Prostate gland (tissue), 2 donors: Measurements from ENCODE around the gene ZBTB7C. TPM values are rescaled to one million over a fixed set of nuclear protein-coding genes. Genes with fewer than 3 reads are reported as not detected.
A peak's percentile ranks its signal among the peaks of the same experiment; 100 is the strongest.

Experiments
- DNase-seq: peaks from one replicate; pipeline ENCODE4 v3.0.0-alpha.2; 2019; ENCODE audit warnings: low spot score
- H3K27ac ChIP-seq, 2 donors: fragments of 200-600 bp; sonication (generic); 2 replicates each; pipeline ENCODE4 v1.5.1; 2017 to 2019
- H3K27me3 ChIP-seq: fragments of 200-600 bp; sonication (generic); replicated peaks from 2 replicates; pipeline ENCODE4 v1.5.1; 2019; ENCODE audit not compliant: insufficient read depth
- H3K36me3 ChIP-seq, 2 donors: fragments of 200-600 bp; sonication (generic); 1 replicate in 1 of 2; 2 replicates in 1 of 2; pipeline versions ENCODE4 v1.5.1 to v1.8.1; 2017 to 2019
- H3K4me1 ChIP-seq: fragments of 200-600 bp; sonication (generic); replicated peaks from 2 replicates; pipeline ENCODE4 v1.5.1; 2019
- H3K4me3 ChIP-seq, 2 donors: fragments of 200-600 bp; sonication (generic); 2 replicates each; pipeline ENCODE4 v1.5.1; 2017 to 2019
- H3K9me3 ChIP-seq: fragments of 200-600 bp; sonication (generic); 2 replicates; pipeline ENCODE4 v1.5.1; 2017
- CTCF ChIP-seq, 4 experiments: fragments of 200-600 bp in 2 of 4; fragments of 450-650 bp in 2 of 4; sonication (generic) in 2 of 4; IDR thresholded peaks; 1 replicate in 3 of 4; 2 replicates in 1 of 4; pipeline ENCODE4 v1.5.1; 2016 to 2019; ENCODE audit warnings: antibody characterized with exemption in 4 of 4, mild to moderate bottlenecking in 2 of 4, moderate library complexity in 2 of 4
- POLR2A ChIP-seq: fragments of 450-650 bp; IDR thresholded peaks from one replicate; pipeline ENCODE4 v1.6.1; 2016; ENCODE audit warnings: antibody characterized with exemption, mild to moderate bottlenecking
- POLR2AphosphoS5 ChIP-seq: sonication (generic); formaldehyde crosslinking; IDR thresholded peaks from one replicate; pipeline ENCODE4 v1.6.1; 2017; ENCODE audit warnings: antibody characterized with exemption
- WGBS: methylation state at CpG from one replicate; pipeline ENCODE4 v1.1.5; 2018; 5-methylcytosine and 5-hydroxymethylcytosine counted together
- intact Hi-C: fragments of 100-400 bp; cut with DNase I; formaldehyde crosslinking; loops from one replicate; pipeline ENCODE4 v1.14.2; 2022
- total RNA-seq, 2 donors: library from RNA; depleted of rRNA; stranded (reverse); fragments of >200 nt; gene quantifications; one replicate each; pipeline ENCODE4 v1.1.0, GENCODE V29; 2016

Gene ZBTB7C
- total RNA-seq, 2 donors from 2014 or later: 14.7 to 48.9 TPM

GRCh38 chr18:48213791-48214190 is 195.4 kb downstream of the ZBTB7C start:
- Histone ChIP-seq H3K27me3 (no peaks in the 10 kb centered on the region), H3K4me1 (no peaks in the 10 kb centered on the region), H3K4me3 (no peak overlapping the region), H3K9me3 (no peaks in the 10 kb centered on the region), H3K36me3 (no peaks in the 10 kb centered on the region), H3K27ac (no peak overlapping the region)
- intact Hi-C loops: no loop called here
- 88% methylated on average over 9 of the region's 9 CpGs for WGBS
- no peak for DNase-seq
- TF ChIP-seq POLR2AphosphoS5: no peak

GRCh38 chr18:48208432-48209140 is 200.6 kb downstream of the ZBTB7C start:
- Histone ChIP-seq H3K4me3 (no peak overlapping the region), H3K27ac (no peak overlapping the region), H3K9me3 (no peaks in the 10 kb centered on the region), H3K27me3 (no peaks in the 10 kb centered on the region), H3K36me3 (no peaks in the 10 kb centered on the region), H3K4me1 (no peaks in the 10 kb centered on the region)
- WGBS: 60% methylated on average over 4 of the region's 4 CpGs
- intact Hi-C loops: no loop called here
- no peak for DNase-seq
- no peak for TF ChIP-seq POLR2A
- TF ChIP-seq CTCF (IDR thresholded peaks at IDR 0.05): no peak
- TF ChIP-seq POLR2AphosphoS5: no peak

- no peaks in the 10 kb centered on the region for H3K27me3 ChIP-seq
- H3K36me3 ChIP-seq: no peaks in the 10 kb centered on the region
- TF ChIP-seq POLR2AphosphoS5 (no peak), POLR2A (no peak), CTCF (IDR thresholded peaks at IDR 0.05) (no peak)
- H3K9me3 ChIP-seq: no peaks in the 10 kb centered on the region
- H3K27ac ChIP-seq: no peak overlapping the region
- no peak for DNase-seq
- no peak overlapping the region for H3K4me3 ChIP-seq
- intact Hi-C loops: no loop called here
- H3K4me1 ChIP-seq: no peaks in the 10 kb centered on the region
- WGBS: 90% methylated on average over 2 of the region's 2 CpGs
Observed at GRCh38 chr18:48207733-48208132, 201.4 kb downstream of the ZBTB7C start.

- no peak overlapping the region for H3K27ac ChIP-seq
- no peaks in the 10 kb centered on the region for H3K27me3 ChIP-seq
- DNase-seq: no peak
- peak; percentile 65 for TF ChIP-seq POLR2AphosphoS5
- TF ChIP-seq POLR2A: no peak
- no peak for TF ChIP-seq CTCF (IDR thresholded peaks at IDR 0.05)
- no peak overlapping the region for H3K4me3 ChIP-seq
- 46% methylated on average over 4 of the region's 4 CpGs for WGBS
- no peaks in the 10 kb centered on the region for H3K4me1 ChIP-seq
- intact Hi-C loops: no loop called here
- H3K9me3 ChIP-seq: no peaks in the 10 kb centered on the region
- no peaks in the 10 kb centered on the region for H3K36me3 ChIP-seq
Observed at GRCh38 chr18:48206887-48207286, 202.3 kb downstream of the ZBTB7C start.

GRCh38 chr18:48203961-48204666 is 205.1 kb downstream of the ZBTB7C start:
- DNase-seq: no peak
- intact Hi-C loops: no loop called here
- WGBS: 80% methylated on average over 6 of the region's 6 CpGs

More at GRCh38 chr18:48203961-48204666, 205.1 kb downstream of the ZBTB7C start:
- Histone ChIP-seq H3K27me3 (no peaks in the 10 kb centered on the region), H3K9me3 (no peaks in the 10 kb centered on the region), H3K4me3 (no peak overlapping the region), H3K36me3 (no peaks in the 10 kb centered on the region), H3K4me1 (no peaks in the 10 kb centered on the region), H3K27ac (no peak overlapping the region)
- TF ChIP-seq POLR2A (no peak), CTCF (IDR thresholded peaks at IDR 0.05) (no peak), POLR2AphosphoS5 (no peak)
